ENCODE data around the gene IRX1.
A peak's percentile ranks its signal among the peaks of the same experiment; 100 is the strongest.

IRX1 gene

DNA sequence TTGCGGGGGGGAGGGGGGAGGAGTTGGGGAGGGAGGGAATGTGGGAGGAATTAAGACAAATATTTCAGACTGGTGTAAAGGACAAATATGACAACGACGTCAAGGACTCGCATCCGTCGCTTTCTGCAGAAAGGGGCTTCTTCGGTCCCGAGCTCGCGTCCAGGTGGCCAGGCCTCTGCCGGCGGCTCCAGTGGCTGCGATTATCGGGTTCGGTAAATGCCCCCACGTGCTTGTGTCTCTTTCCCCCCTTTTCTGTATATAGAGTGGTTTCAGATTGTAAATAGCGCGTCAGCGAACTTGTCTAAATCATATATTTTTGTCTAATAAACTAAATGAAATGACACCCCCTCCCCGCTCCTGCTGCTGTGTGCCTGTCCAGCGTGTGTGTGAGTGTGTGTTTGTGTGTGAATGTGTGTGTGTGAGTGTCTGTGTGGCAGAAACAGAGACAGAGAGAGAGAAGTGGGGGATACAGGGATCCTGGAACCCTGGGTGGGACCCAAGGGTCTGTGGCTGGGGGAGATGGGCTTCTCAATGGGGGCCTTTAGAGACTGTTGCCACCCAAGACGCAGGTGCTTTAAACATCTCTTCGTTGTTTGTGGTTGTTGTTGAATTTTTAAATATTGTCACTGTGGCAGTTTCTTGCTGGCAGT, 5.6 kb downstream of the IRX1 start:
- no peak for DNase-seq

DNA sequence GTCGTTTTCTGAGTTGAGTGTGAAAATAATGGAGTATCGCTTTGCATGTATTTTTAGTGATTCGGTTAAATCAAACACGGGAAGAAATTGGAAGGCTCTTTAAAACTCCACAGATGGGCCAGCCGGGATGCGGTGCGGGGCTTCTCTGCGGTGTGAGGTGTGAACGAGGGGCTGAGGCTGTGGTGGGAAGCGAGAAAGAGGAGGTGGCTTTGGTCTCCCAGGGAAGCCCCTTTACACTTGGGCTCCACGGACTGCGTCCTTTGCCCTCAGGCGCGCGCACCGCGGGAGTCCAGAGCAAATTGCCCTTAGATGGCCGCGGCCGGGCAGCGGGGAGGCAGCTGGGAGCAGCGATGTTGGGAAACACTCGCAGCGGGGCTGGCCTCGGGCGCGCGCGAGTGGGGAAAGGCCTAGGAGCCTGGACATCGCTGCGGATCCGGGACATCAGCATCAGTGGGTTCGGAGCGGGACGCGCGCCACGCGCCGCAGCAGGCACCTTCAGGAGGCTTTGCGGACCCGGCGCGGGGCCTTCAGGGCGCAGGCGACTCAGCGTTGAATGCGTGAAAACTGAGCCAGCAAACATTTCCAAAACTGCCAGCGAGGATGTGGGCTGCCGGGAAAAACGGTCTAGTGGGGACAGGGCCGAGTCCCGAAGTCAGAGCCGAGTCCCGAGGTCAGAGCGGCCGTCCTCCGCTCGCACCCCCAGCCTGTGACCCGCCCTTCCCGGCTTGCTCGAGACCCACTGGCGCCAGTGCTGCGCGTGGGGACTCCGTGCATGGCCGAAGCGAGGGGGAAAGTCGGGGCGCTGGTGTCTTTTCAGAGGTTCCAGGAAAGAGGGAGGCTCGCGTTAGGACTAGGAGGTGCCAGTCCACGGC, 6.5 kb downstream of the IRX1 start:
- no peak for DNase-seq

DNA sequence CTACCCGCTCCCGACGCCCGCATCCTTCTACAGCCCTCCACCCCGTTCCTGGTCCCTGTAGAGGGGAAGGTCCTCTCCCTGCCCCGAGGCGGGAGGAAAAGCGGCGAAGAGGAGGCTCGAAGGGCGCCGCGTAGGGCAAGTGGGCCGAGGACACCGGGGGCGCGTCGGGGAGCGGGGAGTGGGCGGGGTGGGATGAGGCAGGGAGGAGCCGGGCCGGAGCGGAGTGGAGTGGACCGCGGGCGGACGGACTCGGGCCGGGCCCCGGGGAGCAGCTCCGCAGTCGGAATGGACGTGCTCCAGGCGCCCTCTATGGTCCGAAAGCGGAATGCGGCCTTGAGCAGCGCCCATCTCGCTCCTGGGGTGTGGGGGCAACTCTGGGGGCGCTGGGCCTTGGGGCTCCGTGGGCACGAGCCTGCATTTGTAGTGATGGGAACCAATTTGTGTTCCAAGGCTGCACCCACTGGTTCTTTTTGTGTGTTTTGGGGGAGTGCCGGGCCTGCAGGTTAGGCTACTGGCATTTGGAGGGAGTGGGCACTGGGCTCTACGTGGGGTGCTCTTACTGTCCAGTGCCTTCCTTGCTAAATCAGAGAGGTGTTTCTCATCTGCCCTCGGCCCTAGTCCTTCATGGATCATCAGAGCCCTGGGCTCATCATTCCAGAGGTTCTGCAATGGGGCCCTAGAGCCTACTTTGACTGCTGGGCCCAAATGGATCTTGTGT, 7.3 kb downstream of the IRX1 start:
- DNase-seq: no peak

DNA sequence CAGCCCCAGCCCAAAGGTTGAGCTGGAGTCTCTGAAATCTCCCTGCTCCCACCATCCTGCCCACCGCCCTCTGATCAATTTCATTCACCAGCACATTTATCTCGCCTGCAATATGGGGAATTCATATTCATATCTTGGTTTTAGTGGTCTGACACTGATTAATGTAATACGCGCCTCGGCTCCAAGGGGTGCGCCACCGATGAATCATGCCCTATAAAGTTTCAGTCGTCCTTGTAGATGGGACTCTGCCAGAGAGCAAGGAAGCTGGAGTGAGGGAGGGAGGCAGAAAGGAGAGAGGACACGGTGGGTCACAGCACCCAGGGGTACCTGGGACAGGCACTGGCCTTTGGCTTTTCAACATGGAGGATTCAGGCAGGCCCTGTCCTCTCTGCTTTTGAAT, 8.9 kb downstream of the IRX1 start:
- no peak for DNase-seq

DNA sequence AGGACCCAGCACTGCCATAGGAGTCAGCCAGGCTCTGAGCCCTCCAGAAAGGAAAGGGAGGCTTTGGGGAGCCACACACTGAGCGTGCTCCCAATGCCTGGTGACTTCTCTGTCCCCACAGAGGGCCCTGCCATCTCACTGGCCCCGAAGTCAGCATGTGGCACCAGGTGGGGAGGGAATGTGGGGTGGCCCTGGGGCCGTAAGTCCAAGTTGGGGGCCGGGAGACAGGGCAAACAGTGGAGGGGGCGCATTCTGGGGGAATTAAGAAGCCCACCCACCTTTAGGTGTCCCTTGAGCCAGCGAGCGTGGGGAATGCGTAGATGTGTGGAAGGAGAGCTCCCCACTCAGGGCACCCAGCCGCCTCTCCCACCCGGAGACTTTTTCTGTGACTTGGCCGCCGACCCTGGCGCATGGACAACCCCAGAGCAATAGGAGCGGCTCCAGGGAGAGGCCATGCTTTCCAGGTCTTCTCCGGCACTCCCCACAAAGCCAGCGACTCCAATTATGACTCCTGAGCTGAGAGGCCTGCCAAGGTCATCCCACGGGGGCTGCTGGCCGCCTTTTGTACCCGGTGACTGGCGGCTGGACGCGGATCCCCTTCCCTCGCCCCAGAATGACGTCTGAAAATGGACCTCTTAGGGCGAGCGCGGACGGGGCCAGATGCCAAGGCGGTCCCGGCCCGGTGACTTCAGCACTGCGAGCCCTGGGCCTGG, 9.8 kb downstream of the IRX1 start:
- no peak for DNase-seq

DNA sequence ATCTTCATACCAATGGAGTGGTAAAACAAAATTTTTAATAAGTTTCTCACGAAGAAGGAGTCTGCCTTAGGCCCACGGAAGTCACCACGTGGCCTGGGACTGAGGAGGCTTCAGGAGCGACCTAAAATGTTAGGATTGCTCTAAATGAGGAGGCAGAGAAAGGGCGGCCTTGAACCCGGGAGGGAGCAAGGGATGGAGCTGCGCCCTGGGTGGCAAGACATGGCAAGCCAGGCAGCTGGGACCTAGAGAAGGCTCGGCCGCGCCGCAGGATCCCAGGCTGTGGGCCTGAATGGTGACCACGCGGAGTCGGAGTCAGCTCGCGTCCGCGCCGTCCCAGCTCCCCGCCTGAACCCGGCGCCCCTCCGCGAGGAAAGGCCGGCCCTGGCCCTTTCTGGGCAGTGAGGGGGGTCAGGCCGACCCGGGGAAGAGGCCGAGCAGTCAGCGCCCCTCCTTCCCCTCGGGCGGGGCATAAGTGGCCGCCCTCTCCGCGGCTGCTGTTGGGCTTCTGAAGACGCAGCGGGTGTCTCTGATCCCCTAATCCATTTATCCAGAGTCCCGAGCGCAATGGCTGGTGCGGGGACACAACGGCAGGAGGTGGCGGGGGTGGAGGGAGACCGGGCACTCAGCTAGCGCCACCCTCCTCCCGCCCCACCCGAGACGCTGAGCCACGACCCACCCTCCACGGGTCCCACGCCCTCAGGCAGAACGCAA, 10.6 kb downstream of the IRX1 start:
- no peak for DNase-seq

DNA sequence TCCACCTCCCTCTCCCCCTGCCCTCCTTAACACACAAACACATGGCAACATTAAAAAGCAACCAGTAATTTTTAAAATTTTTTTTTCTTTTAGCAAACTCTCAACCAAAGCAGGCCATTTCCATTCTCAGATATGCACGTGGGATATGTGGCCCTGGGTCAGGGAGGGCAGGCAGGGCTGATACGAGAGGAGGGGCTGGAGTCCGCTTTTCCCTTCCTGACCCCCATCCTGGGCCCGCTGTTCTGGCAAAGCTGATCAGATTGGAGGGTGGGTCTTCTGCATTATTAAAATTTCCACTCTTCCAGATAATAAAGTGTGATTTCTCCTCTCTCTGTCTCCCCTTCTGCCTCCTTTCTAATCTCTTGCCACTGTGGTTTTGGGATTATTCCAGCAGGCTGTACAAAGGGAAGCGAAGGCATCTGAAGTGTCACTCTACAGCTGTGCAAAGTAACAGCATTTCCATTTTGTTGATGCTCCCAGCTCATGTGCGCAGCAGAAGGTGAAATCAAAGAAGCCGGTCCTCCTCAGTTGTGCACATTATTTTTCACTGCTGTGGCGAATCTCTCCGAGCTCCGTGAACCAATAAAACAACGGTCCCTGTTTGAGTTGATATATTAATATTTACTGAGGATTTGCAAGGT, 12.0 kb downstream of the IRX1 start:
- DNase-seq: peak; percentile 90

DNA sequence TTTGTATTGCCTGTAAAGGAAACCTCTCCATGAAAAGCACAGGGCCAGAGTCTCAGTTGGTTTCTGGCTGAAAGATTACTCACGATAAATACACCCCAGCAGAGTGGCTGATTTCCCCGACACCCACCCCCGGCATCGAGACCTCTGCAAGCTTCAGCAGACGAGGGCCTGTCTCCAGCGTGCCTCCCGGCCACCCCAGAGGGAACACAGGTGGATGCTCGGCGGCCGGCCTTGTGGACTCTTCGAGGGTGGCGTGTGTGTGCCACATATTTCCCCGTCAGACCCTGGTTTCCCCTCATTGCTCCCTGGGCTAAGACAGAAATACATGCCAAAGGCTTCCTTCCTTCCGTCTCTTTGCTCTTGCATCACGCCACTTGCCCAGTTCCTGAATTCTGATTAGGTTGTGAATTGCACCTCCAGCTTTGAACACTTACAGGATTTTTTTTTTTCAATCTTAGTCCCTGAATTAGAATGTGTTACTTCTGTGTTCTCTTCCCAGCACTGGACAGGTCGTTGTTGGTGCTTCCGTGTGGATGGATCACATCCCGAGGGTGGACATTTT, 13.6 kb downstream of the IRX1 start:
- DNase-seq: no peak

DNA sequence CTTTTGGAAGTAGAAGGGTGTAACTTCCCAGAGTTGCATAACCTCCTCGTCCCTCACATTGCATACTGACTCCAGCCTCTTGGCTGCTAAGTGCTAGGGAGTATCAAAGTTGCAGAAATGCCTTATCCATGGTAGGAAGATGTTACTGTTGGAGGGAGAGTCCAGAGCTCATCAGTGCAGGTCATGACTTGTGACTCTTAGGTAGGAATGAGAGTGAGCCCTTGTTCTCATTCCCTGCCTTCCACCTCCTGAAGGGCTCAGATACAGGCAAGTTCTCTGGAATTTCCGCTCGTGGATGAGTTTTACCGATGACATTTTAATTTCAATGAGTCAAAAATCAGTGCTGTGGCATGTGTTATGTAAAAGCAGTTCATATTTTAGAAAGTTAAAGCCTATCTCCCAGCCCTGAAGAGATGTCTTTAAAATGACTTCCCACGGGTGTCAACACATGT, 17.0 kb downstream of the IRX1 start:
- DNase-seq: no peak

DNA sequence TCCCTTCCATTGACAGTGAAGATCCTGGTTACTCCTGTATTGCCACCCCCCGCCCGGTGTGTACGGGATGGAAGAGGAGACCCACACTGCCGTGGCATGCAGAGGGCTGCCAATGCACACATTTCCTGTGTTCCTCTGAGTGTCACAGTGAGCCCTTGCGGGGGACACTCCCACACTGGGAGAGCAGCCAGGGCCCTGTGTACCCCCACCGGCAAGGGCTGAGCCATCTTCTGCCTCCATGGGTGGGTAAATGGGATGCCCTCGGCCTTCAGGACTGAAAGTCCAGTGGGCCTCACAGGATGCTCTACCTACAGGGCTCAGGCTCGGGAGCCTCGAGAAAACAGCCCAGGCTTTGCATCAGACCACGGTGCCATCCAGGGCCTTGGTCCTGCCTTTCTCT, 18.1 kb downstream of the IRX1 start:
- no peak for DNase-seq

DNA sequence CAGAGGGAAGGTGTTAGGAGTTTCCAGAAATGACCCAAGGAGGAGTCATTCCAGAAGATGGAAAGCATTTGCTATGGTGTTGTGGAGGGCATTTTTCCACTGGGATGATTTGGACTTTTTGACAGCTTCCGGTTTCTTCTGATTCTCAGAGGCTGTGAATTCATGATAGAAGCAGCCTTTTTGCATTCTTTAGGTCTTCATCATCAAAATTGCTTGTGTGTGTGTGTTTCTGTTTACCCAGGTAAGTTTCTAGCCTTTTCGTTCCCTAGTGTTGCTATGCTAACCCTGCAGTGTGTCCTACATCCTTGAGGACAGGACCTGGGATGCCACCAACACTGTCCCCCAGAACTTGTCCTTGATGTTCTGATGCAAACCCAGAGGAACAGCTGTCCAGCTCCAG, 19.6 kb downstream of the IRX1 start:
- no peak for DNase-seq

DNA sequence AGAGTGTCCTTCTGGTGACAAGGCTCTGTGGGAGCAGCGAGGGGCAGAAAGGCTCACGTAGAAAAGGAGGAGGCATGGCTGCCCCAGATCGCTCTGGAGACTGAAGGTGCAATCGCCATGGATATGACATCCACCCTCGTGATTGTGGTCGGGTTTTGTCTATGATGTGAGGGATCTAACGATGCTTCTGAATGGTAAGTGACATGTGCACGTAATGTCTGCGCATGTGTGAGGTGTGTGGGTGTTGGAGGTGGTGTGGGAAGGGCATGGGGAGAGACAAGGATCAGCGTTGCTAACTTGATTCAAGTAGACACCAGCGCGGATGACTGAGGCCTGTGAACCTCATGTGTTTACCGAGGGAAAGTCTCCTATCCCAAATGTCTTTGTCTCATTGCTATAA, 20.2 kb downstream of the IRX1 start:
- no peak for DNase-seq

DNA sequence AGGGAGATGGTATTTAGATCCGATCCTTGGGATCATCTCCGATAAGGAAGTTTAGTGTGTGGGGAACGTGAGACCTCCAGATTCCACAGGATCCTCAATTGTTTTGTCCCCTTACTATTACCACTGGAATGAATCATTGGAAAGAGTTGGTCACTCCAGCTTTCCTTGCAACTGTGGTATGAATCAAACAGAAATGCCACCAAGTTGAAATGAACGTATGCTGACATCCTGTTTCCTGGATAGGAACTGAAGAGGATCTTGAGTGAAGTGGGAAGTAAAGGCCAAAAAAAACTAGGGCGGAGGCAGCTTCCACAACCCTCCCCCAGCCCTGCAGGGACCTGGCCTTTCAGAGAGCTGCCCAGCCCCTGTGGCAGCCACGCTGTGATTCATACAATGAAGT, 23.9 kb downstream of the IRX1 start:
- no peak for DNase-seq

DNA sequence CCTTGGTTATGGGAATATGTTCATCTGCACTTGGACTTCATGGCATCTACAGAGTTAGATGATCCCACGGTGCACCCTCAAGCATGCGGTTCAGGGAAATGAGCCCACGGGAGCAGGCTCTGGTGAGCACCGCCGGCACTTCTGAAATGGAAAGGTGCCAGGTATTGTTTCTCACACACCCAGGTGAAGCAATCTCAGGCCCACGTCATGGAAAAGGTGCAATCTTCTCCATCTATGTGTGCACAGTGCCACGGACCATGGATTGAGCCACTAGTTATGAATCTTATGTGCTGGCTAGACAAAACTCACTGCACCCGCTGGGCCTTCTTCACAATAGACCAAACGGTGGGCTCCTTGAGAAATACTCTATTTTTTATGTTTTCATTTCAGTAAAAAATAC, 27.3 kb downstream of the IRX1 start:
- DNase-seq: no peak

DNA sequence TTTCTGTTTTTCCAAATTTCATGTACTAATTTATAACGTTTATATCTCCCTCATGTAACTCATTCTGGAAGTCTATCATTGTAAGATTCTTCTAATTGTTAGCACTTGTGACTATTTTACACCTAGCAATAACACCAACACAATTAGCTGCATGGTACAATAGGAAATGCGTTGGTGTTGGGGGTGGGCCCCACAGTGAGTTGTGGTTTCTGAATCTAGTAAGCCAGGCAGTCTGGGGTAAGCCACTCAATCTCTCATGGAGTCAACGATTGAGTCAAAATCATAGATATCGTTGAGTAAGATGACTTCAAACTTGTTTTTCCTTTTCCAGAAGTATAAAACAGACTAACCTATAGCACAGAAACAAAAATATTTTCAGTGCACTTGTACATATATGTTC, 30.0 kb downstream of the IRX1 start:
- DNase-seq: no peak

DNA sequence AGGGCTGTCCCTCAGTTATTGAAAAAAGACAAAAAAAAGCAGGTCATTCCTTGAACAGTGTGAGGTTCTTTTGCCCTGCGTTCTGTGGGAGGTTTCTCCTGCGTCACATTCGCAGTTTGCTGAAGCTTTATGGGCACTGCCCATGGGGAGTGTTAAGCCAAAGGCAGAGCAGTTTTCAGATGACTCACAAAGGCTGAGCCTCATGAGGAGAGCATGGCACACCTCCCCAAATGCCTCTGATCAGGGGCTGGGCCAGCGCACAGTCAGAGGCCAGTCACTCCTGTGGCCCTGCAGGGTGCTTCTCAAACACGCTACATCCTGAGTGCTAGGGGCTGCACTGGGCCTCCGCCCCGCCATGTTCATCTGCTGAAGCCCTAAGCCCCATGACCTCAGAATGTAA, 38.4 kb downstream of the IRX1 start:
- DNase-seq: no peak

DNA sequence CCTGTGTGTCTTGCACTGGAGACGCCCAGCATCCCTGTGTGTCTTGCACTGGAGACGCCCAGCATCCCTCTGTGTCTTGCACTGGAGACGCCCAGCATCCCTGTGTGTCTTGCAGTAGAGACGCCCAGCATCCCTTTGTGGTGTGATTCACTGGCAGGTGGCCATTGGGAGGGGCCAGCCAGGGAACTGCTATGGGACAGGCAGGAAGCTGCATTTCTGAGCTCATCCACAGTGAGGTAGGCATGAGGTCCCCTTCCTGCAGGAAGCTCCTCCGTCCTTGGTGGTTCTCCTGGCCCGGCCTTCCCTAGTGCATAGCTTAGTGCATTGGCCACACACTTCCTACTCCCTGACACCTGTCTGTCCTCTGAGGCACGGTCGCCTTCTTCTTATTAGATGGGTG, 43.5 kb downstream of the IRX1 start:
- no peak for DNase-seq

DNA sequence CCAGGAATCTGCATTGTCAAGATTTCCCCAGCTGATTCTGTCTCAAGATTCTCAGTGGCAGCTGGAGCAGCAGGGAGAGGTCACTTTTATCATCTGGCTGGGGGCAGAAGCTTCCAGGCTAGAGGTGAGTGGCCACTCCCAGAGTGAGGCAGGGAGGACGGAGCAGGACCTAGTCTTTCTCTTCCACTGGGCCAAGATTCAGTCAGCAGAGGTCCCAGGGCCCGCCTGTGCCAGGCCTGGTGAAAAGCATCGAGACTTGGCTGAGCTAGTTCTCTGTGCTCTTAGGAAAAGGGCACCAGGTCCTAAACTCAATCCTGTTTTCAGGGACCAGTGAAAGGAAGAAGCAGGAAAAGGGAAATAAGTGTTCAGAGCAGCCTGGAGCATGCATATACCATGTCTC, 46.6 kb downstream of the IRX1 start:
- DNase-seq: no peak

DNA sequence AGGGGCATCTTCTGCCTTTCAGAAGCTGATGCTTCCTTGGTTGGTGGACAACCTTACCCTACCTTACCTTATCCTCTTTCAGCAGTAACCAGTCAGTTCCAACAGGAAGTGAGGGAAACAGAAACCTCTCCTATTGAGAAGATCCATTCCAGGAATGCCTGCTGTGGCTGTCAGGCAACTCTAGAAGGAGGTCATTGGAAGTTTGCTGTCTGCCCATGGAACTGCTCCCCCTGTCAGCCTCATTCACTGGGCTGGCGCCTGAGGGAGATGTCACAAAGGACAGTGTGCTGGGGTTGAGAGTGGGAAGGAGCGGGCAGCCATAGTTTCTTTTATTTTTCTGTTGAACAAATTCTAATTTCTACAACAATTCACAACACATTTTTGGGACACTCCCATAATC, 54.7 kb downstream of the IRX1 start:
- no peak for DNase-seq

DNA sequence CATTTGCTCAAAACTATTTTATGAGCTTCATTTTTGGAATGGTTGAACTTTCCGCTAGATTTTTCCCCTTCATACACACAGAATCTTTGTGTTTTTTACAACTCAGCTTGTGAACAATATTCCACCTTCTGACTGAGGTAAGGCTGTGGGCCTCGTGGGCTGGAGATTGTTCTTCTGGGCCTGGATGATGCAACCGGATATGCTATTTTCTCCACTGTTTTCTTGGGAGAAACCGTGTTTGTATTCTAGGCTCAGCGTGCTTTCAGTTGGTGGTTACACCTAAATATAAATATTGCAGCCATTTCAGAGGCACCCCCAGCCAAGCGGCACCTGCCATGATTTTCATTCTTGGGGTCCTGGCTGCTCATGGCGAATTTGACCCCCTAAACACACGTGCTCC, 55.2 kb downstream of the IRX1 start:
- DNase-seq: no peak

Measured in NCI-H2171 treated with DMSO at 0.1 percent for 48 hours (cell line).